ENCODE measurements around the gene MGMT. TPM values are rescaled to one million over a fixed set of nuclear protein-coding genes. Genes with fewer than 3 reads are reported as not detected.

The MGMT gene
- total RNA-seq, 1 experiment from 2014 or later: 21.2 TPM

GRCh38 chr10:129440247-129440646 is 26.8 kb upstream of the MGMT start:
- intact Hi-C loops (cut with micrococcal nuclease; ENCODE audit: unreplicated experiment): no loop called here
- TF ChIP-seq EZH2 (IDR thresholded peaks at IDR 0.05; ENCODE audit: low read depth): no peak
- TF ChIP-seq CTCF (conservative IDR thresholded peaks at IDR 0.05): no peak
- Histone ChIP-seq H3K4me1 (replicated peaks; ENCODE audit: insufficient read depth) (no peaks in the 10 kb centered on the region), H3K9me3 (ENCODE audit: insufficient read depth, low read depth) (no peaks in the 10 kb centered on the region), H3K36me3 (ENCODE audit: low read depth) (no peaks in the 10 kb centered on the region), H3K9me2 (ENCODE audit: insufficient read depth) (no peaks in the 10 kb centered on the region), H3F3A (ENCODE audit: insufficient read depth, low read depth) (no peaks in the 10 kb centered on the region), H4K20me1 (ENCODE audit: insufficient read depth) (no peaks in the 10 kb centered on the region), H3K27ac (no peak overlapping the region), H3K4me2 (no peak overlapping the region), H3K4me3 (no peak overlapping the region), H3K27me3 (ENCODE audit: insufficient read depth, low read depth) (peaks cover 62% of the 10 kb centered on the region), H2AFZ (no peak overlapping the region), H3K79me2 (ENCODE audit: low read depth) (no peaks in the 10 kb centered on the region)
- BruUV-seq (replicated peaks): no TSS peak
- CTCF ChIA-PET: no interaction called here
- no peak for DNase-seq
- POLR2A ChIA-PET (ENCODE audit: unreplicated experiment): no interaction called here

- Histone ChIP-seq H3K4me3 (no peak overlapping the region), H3K9me3 (ENCODE audit: insufficient read depth, low read depth) (no peaks in the 10 kb centered on the region), H4K20me1 (ENCODE audit: insufficient read depth) (no peaks in the 10 kb centered on the region), H3K4me2 (no peak overlapping the region), H3K4me1 (replicated peaks; ENCODE audit: insufficient read depth) (no peaks in the 10 kb centered on the region), H3K79me2 (ENCODE audit: low read depth) (no peaks in the 10 kb centered on the region), H3K27ac (no peak overlapping the region), H3K36me3 (ENCODE audit: low read depth) (no peaks in the 10 kb centered on the region), H3F3A (ENCODE audit: insufficient read depth, low read depth) (no peaks in the 10 kb centered on the region), H3K9me2 (ENCODE audit: insufficient read depth) (no peaks in the 10 kb centered on the region), H2AFZ (no peak overlapping the region), H3K27me3 (ENCODE audit: insufficient read depth, low read depth) (peaks cover 65% of the 10 kb centered on the region)
- no TSS peak for BruUV-seq (replicated peaks)
- TF ChIP-seq CTCF (conservative IDR thresholded peaks at IDR 0.05) (no peak), EZH2 (IDR thresholded peaks at IDR 0.05; ENCODE audit: low read depth) (no peak)
- no peak for DNase-seq
- intact Hi-C loops (cut with micrococcal nuclease; ENCODE audit: unreplicated experiment): no loop called here
- CTCF ChIA-PET: no interaction called here
- POLR2A ChIA-PET (ENCODE audit: unreplicated experiment): no interaction called here
These were observed 26.2 kb upstream of the MGMT start for GRCh38 chr10:129440722-129441316.

- ChIA-PET CTCF (no interaction called here), POLR2A (ENCODE audit: unreplicated experiment) (no interaction called here)
- Histone ChIP-seq H3K4me3 (no peak overlapping the region), H4K20me1 (ENCODE audit: insufficient read depth) (no peaks in the 10 kb centered on the region), H3K36me3 (ENCODE audit: low read depth) (no peaks in the 10 kb centered on the region), H3K79me2 (ENCODE audit: low read depth) (no peaks in the 10 kb centered on the region), H3F3A (ENCODE audit: insufficient read depth, low read depth) (no peaks in the 10 kb centered on the region), H3K27ac (no peak overlapping the region), H3K27me3 (ENCODE audit: insufficient read depth, low read depth) (peaks cover 66% of the 10 kb centered on the region), H3K4me1 (replicated peaks; ENCODE audit: insufficient read depth) (no peaks in the 10 kb centered on the region), H3K4me2 (no peak overlapping the region), H3K9me3 (ENCODE audit: insufficient read depth, low read depth) (no peaks in the 10 kb centered on the region), H3K9me2 (ENCODE audit: insufficient read depth) (no peaks in the 10 kb centered on the region), H2AFZ (no peak overlapping the region)
- no peak for DNase-seq
- no TSS peak for BruUV-seq (replicated peaks)
- TF ChIP-seq CTCF (conservative IDR thresholded peaks at IDR 0.05) (no peak), EZH2 (IDR thresholded peaks at IDR 0.05; ENCODE audit: low read depth) (no peak)
- intact Hi-C loops (cut with micrococcal nuclease; ENCODE audit: unreplicated experiment): no loop called here
These were observed 25.6 kb upstream of the MGMT start for GRCh38 chr10:129441372-129442009.

Measured in PC-9 (cell line).